ENCODE data around the gene RIPOR1.

The RIPOR1 gene

DNA sequence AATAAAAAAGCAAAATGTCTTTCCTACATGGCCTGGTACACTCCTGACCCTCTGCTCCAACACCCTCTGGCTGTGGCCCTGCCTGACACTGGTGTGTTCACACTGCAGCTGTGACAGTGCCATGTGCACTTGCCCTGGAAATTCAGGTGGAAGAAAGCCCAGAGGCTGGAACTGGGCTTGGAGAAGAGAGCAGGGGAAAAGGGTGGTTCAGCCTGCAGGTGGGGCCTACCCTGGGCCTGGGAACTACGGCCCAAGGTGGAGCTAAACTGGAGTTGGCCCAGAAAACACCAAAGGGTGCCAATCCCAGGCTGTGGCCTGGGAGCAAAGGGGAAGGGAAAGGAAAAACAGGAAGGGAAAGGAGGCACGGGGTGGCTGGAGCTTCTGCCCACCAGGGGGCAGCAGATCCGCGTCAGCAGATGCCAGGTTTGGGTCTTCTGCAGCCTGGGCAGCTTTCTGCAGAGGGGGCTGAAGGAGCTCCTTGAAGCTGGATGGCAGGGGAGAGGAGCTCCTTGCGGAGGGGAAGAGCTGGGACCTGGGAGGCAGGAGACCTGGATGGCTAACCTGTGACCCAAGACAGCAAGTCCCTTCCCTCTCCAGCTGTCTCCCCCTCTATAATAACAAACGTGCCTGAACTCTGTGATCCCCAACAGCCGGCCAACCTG lies 18.3 kb downstream of the RIPOR1 start:
- Histone ChIP-seq H3K4me3 (ENCODE audit: insufficient read length, low read depth) (no peak overlapping the region), H3K27me3 (ENCODE audit: insufficient read depth, insufficient read length) (no peaks in the 10 kb centered on the region), H3K9me3 (ENCODE audit: insufficient read depth, low read length) (no peaks in the 10 kb centered on the region), H3K36me3 (ENCODE audit: insufficient read depth, insufficient read length, low read length) (peaks cover 85% of the 10 kb centered on the region), H3K4me1 (ENCODE audit: insufficient read depth, insufficient read length) (peaks cover 15% of the 10 kb centered on the region), H3K9ac (ENCODE audit: insufficient read length, low read depth) (peak overlapping the region; percentile 34)
- no peak for TF ChIP-seq ZNF274 (IDR thresholded peaks at IDR 0.05; ENCODE audit: low read depth, low read length)
- no peak for TF ChIP-seq YY1 (IDR thresholded peaks at IDR 0.05; ENCODE audit: insufficient read depth, insufficient read length)
- no peak for TF ChIP-seq SUZ12 (IDR thresholded peaks at IDR 0.05; ENCODE audit: extremely low read depth, insufficient read depth, insufficient read length)
- peak; percentile 66 for DNase-seq (ENCODE audit: low read depth, low spot score)

DNA sequence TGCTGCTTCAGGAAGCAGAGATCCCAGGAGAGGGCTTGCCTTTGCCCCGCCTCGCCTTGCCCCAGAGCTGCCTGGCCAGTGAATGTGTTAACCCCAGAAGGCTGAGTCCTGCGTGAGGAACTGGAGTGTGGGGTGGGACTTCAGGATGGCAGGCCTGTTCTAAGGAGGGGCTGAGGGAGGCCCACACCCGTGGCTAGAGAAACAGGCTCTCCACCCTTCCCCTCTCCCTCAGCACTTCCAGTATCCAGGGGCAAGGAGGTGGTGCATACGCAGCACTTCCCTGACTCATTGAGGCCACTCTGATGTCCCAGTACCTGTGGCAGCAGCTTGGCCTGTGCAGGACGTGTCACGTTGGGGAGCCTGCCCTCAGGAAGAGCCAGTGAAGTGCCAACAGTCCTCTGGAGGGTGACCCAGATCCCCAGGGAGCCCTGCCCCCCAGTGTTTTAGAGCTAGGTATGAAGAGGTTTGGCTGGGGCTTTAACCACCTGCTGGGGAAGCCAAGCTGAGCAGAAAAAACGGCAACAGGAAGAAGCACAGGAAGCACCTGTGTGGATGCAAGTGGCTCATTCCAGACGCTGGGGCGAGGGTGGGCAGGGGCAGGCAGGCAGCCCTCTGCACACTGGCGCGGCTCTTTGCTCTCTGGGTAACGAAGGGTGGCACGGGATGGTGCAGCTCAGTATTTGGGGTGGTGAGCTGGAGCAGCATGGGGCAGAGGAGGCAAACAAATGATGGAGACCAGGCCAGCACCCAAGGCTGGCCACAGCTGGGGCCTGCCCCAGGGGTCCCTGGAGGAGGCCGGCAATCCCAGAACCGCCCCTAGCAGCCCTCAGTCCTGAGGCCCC lies 19.0 kb downstream of the RIPOR1 start:
- H3K9me3 ChIP-seq (ENCODE audit: insufficient read depth, low read length): no peaks in the 10 kb centered on the region
- H3K4me3 ChIP-seq (ENCODE audit: insufficient read length, low read depth): no peak overlapping the region
- H3K36me3 ChIP-seq (ENCODE audit: insufficient read depth, insufficient read length, low read length): peaks cover 78% of the 10 kb centered on the region
- TF ChIP-seq ZNF274 (IDR thresholded peaks at IDR 0.05; ENCODE audit: low read depth, low read length) (no peak), SUZ12 (IDR thresholded peaks at IDR 0.05; ENCODE audit: extremely low read depth, insufficient read depth, insufficient read length) (no peak), YY1 (IDR thresholded peaks at IDR 0.05; ENCODE audit: insufficient read depth, insufficient read length) (no peak)
- H3K9ac ChIP-seq (ENCODE audit: insufficient read length, low read depth): peak overlapping the region; percentile 53
- DNase-seq (ENCODE audit: low read depth, low spot score): no peak
- peaks cover 12% of the 10 kb centered on the region for H3K4me1 ChIP-seq (ENCODE audit: insufficient read depth, insufficient read length)
- H3K27me3 ChIP-seq (ENCODE audit: insufficient read depth, insufficient read length): no peaks in the 10 kb centered on the region

DNA sequence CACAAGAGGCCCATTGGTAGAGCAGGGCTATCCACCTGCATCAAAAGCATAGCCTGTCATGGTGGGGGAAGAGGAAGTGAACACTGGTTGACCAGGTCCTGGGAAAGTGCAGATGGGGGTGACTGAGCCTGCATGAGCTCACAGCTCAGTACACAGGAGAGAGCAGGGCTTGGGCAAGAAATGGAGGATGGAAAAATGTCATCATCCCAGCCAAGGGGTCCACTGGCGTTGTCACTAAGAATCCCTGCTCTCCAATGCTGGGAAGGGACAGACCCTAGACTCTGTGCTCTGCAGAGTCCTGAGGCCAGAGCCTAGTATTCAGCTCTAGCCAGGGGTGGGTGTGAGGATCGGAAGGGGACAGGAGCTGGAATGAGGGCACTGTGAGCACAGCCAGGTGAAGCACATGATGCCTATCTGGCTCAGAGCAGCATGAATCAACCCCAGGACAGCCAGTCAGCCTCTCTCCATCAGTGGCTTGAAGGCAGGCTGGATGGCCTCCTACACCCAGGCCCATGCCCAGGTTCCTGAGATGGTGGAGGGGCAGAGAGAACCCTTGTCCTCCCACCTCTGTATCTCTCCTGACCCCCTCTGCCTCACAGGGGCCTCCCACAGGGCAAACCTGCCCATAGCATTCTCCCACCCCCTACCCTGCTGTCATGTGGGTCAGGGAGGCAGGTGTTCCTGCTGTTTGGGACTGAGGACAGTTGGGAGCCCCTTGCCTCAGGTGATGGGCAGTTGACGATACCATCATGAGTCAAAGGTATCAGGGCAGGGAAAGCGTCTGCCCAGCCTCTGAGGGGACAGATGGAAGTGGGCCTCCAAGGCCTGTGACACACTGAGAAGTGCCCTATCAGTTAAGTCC lies 19.9 kb downstream of the RIPOR1 start:
- Histone ChIP-seq H3K4me3 (ENCODE audit: insufficient read length, low read depth) (no peak overlapping the region), H3K4me1 (ENCODE audit: insufficient read depth, insufficient read length) (peaks cover 12% of the 10 kb centered on the region)

DNA sequence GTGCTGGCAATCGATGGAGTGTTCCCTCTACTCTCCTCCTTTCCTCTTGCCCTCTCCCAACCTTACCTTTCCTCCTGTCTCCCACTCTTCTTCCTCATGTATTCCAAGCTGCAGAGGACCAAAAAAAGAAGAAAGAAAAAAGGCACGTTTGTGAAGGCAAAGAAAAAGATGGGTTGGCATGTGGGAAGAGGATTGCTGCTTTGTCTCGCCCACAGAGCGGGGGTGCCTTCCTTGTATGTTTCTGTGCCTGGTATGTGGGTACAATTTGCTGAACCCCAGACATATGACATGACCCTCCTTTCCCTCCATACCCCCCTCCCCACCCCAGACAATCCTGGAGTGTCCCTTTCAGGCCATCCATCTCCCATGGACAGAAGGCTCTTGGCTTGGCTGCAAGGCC lies 20.6 kb downstream of the RIPOR1 start:
- no peaks in the 10 kb centered on the region for H3K9me3 ChIP-seq (ENCODE audit: insufficient read depth, low read length)
- DNase-seq (ENCODE audit: low read depth, low spot score): no peak
- H3K9ac ChIP-seq (ENCODE audit: insufficient read length, low read depth): no peak overlapping the region
- TF ChIP-seq ZNF274 (IDR thresholded peaks at IDR 0.05; ENCODE audit: low read depth, low read length): no peak
- no peak for TF ChIP-seq YY1 (IDR thresholded peaks at IDR 0.05; ENCODE audit: insufficient read depth, insufficient read length)
- no peak for TF ChIP-seq SUZ12 (IDR thresholded peaks at IDR 0.05; ENCODE audit: extremely low read depth, insufficient read depth, insufficient read length)
- peaks cover 64% of the 10 kb centered on the region for H3K36me3 ChIP-seq (ENCODE audit: insufficient read depth, insufficient read length, low read length)
- peaks cover 12% of the 10 kb centered on the region for H3K4me1 ChIP-seq (ENCODE audit: insufficient read depth, insufficient read length)
- H3K4me3 ChIP-seq (ENCODE audit: insufficient read length, low read depth): no peak overlapping the region
- no peaks in the 10 kb centered on the region for H3K27me3 ChIP-seq (ENCODE audit: insufficient read depth, insufficient read length)

More for the DNA sequence above, 19.9 kb downstream of the RIPOR1 start:
- DNase-seq (ENCODE audit: low read depth, low spot score): no peak
- TF ChIP-seq ZNF274 (IDR thresholded peaks at IDR 0.05; ENCODE audit: low read depth, low read length): no peak
- TF ChIP-seq YY1 (IDR thresholded peaks at IDR 0.05; ENCODE audit: insufficient read depth, insufficient read length): no peak
- TF ChIP-seq SUZ12 (IDR thresholded peaks at IDR 0.05; ENCODE audit: extremely low read depth, insufficient read depth, insufficient read length): no peak
- H3K9me3 ChIP-seq (ENCODE audit: insufficient read depth, low read length): no peaks in the 10 kb centered on the region
- peak overlapping the region; percentile 53 for H3K9ac ChIP-seq (ENCODE audit: insufficient read length, low read depth)
- no peaks in the 10 kb centered on the region for H3K27me3 ChIP-seq (ENCODE audit: insufficient read depth, insufficient read length)
- peaks cover 69% of the 10 kb centered on the region for H3K36me3 ChIP-seq (ENCODE audit: insufficient read depth, insufficient read length, low read length)

DNA sequence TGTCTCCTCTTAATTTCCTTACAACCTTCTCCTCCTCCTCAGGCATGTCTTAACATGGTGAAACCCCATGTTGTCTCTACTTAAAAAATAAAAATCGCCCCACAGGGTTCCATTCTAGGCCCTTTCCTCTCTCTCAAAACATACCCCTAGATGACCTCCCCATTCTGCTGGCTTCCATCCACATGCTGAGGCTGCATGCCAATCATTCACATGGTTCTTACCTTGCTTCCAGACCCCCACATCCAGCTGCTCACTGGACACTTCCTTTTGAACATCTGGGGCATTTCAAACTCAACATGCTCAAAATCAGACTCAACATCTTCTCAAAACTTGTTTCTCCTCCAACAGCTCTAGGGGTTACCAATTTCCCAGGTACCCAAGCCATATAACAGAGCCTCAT lies 21.3 kb downstream of the RIPOR1 start:
- no peaks in the 10 kb centered on the region for H3K27me3 ChIP-seq (ENCODE audit: insufficient read depth, insufficient read length)
- no peak overlapping the region for H3K4me3 ChIP-seq (ENCODE audit: insufficient read length, low read depth)
- no peak for DNase-seq (ENCODE audit: low read depth, low spot score)
- H3K4me1 ChIP-seq (ENCODE audit: insufficient read depth, insufficient read length): peaks cover 12% of the 10 kb centered on the region
- no peaks in the 10 kb centered on the region for H3K9me3 ChIP-seq (ENCODE audit: insufficient read depth, low read length)
- no peak overlapping the region for H3K9ac ChIP-seq (ENCODE audit: insufficient read length, low read depth)
- TF ChIP-seq YY1 (IDR thresholded peaks at IDR 0.05; ENCODE audit: insufficient read depth, insufficient read length) (no peak), ZNF274 (IDR thresholded peaks at IDR 0.05; ENCODE audit: low read depth, low read length) (no peak), SUZ12 (IDR thresholded peaks at IDR 0.05; ENCODE audit: extremely low read depth, insufficient read depth, insufficient read length) (no peak)
- peaks cover 59% of the 10 kb centered on the region for H3K36me3 ChIP-seq (ENCODE audit: insufficient read depth, insufficient read length, low read length)

DNA sequence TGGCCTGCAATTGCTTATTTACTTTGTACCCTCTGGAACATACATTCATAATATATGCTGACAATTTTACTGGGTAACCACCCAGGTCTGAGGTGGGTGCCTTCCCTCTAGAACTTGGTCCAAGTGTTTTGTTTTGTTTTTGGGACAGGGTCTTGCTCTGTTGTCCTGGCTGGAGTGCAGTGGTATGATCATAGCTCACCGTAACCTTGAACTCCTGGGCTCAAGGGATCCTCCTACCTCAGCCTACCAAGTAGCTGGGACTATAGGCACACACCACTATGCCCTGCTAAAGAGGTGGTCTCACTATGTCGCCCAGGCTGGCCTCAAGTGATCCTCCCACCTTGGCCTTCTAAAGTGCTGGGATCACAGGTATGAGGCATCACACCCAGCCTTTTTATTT lies 22.5 kb downstream of the RIPOR1 start:
- DNase-seq (ENCODE audit: low read depth, low spot score): no peak
- H3K9me3 ChIP-seq (ENCODE audit: insufficient read depth, low read length): no peaks in the 10 kb centered on the region
- H3K4me3 ChIP-seq (ENCODE audit: insufficient read length, low read depth): no peak overlapping the region
- TF ChIP-seq ZNF274 (IDR thresholded peaks at IDR 0.05; ENCODE audit: low read depth, low read length) (no peak), SUZ12 (IDR thresholded peaks at IDR 0.05; ENCODE audit: extremely low read depth, insufficient read depth, insufficient read length) (no peak), YY1 (IDR thresholded peaks at IDR 0.05; ENCODE audit: insufficient read depth, insufficient read length) (no peak)
- H3K9ac ChIP-seq (ENCODE audit: insufficient read length, low read depth): no peak overlapping the region
- H3K27me3 ChIP-seq (ENCODE audit: insufficient read depth, insufficient read length): no peaks in the 10 kb centered on the region
- H3K36me3 ChIP-seq (ENCODE audit: insufficient read depth, insufficient read length, low read length): peaks cover 48% of the 10 kb centered on the region
- peaks cover 12% of the 10 kb centered on the region for H3K4me1 ChIP-seq (ENCODE audit: insufficient read depth, insufficient read length)

Data from NT2/D1 (cell line).